Measurements from ENCODE around the gene SMARCC2. TPM values are rescaled to one million over a fixed set of nuclear protein-coding genes. Genes with fewer than 3 reads are reported as not detected.

SMARCC2 gene
- total and polyA plus RNA-seq, 2 of the 13 experiments (the other 11 are each of a cell fraction or from before 2014, with no cell fraction given): 21.3 to 24.1 TPM

GRCh38 chr12:56152132-56152755 lies 37.0 kb downstream of the SMARCC2 start, which contains the start of gene MYL6B (continued):
- TF ChIP-seq ZC3H13 (CRISPR knock-in tag; IDR thresholded peaks at IDR 0.05): 0 out of 2 replicates have a peak, but pooled peaks have one; percentile 28
- TF ChIP-seq HOXA9 (CRISPR knock-in tag; IDR thresholded peaks at IDR 0.05; ENCODE audit: borderline replicate concordance): no peak
- TF ChIP-seq ZGPAT (CRISPR knock-in tag; IDR thresholded peaks at IDR 0.05): peak; percentile 68; the same call in 1 of the 2 replicates
- no peak for TF ChIP-seq MBNL3 (CRISPR knock-in tag; conservative IDR thresholded peaks at IDR 0.05)
- TF ChIP-seq ETV5 (CRISPR knock-in tag; IDR thresholded peaks at IDR 0.05; ENCODE audit: borderline replicate concordance): peak; percentile 94
- TF ChIP-seq SALL1 (CRISPR knock-in tag; IDR thresholded peaks at IDR 0.05): peak; percentile 69
- TF ChIP-seq PHF20 (CRISPR knock-in tag; IDR thresholded peaks at IDR 0.05): peak; percentile 77
- TF ChIP-seq, protein P1, sequence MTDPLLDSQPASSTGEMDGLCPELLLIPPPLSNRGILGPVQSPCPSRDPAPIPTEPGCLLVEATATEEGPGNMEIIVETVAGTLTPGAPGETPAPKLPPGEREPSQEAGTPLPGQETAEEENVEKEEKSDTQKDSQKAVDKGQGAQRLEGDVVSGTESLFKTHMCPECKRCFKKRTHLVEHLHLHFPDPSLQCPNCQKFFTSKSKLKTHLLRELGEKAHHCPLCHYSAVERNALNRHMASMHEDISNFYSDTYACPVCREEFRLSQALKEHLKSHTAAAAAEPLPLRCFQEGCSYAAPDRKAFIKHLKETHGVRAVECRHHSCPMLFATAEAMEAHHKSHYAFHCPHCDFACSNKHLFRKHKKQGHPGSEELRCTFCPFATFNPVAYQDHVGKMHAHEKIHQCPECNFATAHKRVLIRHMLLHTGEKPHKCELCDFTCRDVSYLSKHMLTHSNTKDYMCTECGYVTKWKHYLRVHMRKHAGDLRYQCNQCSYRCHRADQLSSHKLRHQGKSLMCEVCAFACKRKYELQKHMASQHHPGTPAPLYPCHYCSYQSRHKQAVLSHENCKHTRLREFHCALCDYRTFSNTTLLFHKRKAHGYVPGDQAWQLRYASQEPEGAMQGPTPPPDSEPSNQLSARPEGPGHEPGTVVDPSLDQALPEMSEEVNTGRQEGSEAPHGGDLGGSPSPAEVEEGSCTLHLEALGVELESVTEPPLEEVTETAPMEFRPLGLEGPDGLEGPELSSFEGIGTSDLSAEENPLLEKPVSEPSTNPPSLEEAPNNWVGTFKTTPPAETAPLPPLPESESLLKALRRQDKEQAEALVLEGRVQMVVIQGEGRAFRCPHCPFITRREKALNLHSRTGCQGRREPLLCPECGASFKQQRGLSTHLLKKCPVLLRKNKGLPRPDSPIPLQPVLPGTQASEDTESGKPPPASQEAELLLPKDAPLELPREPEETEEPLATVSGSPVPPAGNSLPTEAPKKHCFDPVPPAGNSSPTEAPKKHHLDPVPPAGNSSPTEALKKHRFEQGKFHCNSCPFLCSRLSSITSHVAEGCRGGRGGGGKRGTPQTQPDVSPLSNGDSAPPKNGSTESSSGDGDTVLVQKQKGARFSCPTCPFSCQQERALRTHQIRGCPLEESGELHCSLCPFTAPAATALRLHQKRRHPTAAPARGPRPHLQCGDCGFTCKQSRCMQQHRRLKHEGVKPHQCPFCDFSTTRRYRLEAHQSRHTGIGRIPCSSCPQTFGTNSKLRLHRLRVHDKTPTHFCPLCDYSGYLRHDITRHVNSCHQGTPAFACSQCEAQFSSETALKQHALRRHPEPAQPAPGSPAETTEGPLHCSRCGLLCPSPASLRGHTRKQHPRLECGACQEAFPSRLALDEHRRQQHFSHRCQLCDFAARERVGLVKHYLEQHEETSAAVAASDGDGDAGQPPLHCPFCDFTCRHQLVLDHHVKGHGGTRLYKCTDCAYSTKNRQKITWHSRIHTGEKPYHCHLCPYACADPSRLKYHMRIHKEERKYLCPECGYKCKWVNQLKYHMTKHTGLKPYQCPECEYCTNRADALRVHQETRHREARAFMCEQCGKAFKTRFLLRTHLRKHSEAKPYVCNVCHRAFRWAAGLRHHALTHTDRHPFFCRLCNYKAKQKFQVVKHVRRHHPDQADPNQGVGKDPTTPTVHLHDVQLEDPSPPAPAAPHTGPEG (CRISPR knock-in tag; IDR thresholded peaks at IDR 0.05): 0 out of 2 replicates have a peak, but pooled peaks have one; percentile 11
- peak; percentile 49 for TF ChIP-seq SP2 (CRISPR knock-in tag; IDR thresholded peaks at IDR 0.05)
- TF ChIP-seq RFXANK (CRISPR knock-in tag; IDR thresholded peaks at IDR 0.05): no peak
- 0 out of 2 replicates have a peak, but pooled peaks have one; percentile 53 for TF ChIP-seq HBP1 (CRISPR knock-in tag; IDR thresholded peaks at IDR 0.05; ENCODE audit: low read depth)
- peak; percentile 28; the same call in 1 of the 2 replicates for TF ChIP-seq DMAP1 (CRISPR knock-in tag; IDR thresholded peaks at IDR 0.05)
- TF ChIP-seq, protein P2, sequence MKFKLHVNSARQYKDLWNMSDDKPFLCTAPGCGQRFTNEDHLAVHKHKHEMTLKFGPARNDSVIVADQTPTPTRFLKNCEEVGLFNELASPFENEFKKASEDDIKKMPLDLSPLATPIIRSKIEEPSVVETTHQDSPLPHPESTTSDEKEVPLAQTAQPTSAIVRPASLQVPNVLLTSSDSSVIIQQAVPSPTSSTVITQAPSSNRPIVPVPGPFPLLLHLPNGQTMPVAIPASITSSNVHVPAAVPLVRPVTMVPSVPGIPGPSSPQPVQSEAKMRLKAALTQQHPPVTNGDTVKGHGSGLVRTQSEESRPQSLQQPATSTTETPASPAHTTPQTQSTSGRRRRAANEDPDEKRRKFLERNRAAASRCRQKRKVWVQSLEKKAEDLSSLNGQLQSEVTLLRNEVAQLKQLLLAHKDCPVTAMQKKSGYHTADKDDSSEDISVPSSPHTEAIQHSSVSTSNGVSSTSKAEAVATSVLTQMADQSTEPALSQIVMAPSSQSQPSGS (CRISPR knock-in tag; IDR thresholded peaks at IDR 0.05): peak; percentile 70; the same call in 1 of the 2 replicates
- TF ChIP-seq, protein P3, sequence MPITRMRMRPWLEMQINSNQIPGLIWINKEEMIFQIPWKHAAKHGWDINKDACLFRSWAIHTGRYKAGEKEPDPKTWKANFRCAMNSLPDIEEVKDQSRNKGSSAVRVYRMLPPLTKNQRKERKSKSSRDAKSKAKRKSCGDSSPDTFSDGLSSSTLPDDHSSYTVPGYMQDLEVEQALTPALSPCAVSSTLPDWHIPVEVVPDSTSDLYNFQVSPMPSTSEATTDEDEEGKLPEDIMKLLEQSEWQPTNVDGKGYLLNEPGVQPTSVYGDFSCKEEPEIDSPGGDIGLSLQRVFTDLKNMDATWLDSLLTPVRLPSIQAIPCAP (CRISPR knock-in tag; IDR thresholded peaks at IDR 0.05; ENCODE audit: low read depth): no peak
- 0 out of 2 replicates have a peak, but pooled peaks have one; percentile 27 for TF ChIP-seq TSC22D2 (CRISPR knock-in tag; IDR thresholded peaks at IDR 0.05; ENCODE audit: borderline replicate concordance)
- TF ChIP-seq, protein P4, sequence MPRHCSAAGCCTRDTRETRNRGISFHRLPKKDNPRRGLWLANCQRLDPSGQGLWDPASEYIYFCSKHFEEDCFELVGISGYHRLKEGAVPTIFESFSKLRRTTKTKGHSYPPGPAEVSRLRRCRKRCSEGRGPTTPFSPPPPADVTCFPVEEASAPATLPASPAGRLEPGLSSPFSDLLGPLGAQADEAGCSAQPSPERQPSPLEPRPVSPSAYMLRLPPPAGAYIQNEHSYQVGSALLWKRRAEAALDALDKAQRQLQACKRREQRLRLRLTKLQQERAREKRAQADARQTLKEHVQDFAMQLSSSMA (CRISPR knock-in tag; IDR thresholded peaks at IDR 0.05): peak; percentile 81; the same call in 1 of the 2 replicates
- no peak for TF ChIP-seq ZNF644 (CRISPR knock-in tag; IDR thresholded peaks at IDR 0.05; ENCODE audit: low read depth)
